ENCODE data around the gene PHOX2A.
A peak's percentile ranks its signal among the peaks of the same experiment; 100 is the strongest.

PHOX2A gene

GRCh38 chr11:72247584-72247983, 3.6 kb upstream of the PHOX2A start:
- DNase-seq: no peak

DNA sequence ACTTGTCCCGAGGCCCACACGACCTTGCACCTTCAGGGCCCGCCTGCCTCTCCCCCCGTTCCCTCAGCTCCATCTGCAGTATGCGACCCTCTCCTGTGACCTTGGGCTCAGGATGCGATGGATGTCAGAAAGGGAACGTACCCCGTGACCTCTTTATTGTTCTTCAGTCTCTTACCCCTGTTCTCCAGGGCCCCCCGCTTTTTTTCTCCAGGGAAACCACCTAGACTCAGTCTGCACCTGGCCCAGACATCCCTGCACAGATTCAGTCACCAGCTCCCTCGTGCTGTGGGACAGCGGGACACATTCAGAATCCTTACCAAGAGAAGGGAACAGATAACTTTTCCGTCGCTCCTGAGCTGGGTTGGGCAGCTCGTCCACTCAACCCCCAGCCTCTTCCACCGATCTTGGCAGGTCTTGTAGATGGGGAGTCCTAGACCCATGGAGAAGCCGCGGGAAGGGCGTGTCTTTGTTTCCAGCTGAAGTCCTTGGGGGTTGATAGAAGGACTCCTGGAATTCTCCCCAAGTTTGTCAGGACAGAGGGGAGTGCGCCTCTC, 1.4 kb upstream of the PHOX2A start:
- no peak for DNase-seq

DNA sequence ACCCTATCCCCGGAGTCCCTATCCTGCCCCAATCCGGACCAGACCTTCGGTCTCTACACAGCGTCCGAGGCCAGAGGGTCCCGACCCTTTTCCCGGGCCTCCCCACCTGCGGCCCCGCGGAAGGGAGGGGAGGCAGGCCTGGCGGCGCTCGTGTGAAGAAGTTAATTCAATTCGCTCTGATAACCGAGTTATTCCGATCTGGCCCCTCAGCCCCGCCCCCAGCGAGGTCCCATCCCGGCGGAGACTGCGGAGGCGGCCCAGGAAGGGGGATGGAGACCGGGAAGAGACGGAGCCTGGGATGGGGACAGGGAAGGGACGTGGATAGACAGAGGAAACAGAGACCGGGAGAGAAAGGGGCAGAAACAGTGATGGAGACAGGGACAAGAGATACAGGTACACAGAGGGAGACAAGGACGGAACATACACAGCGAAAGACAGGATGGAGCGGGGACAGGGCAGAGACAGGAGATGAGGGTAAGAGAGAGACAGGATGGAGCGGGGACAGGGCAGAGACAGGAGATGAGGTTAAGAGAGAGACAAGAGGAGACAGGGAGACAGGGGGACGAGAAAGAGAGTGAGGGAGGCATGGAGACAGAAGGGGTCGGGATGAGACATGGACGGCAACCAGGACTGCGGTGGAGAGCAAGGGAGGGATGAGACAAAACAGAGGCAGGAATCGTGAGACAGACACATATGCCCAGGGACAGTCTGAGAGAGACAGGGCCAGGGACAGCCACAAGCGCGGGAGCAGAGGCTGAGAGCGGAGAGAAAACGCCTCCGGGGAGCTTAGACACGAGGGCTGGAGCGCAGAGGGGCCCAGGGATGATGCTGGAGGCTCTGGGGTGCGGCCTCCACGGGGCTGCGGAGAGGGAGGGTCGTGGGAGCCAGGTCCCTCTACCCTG, 636 bp upstream of the PHOX2A start:
- DNase-seq: no peak

GRCh38 chr11:72243173-72244059, 560 bp downstream of the PHOX2A start:
- no peak for DNase-seq

DNA sequence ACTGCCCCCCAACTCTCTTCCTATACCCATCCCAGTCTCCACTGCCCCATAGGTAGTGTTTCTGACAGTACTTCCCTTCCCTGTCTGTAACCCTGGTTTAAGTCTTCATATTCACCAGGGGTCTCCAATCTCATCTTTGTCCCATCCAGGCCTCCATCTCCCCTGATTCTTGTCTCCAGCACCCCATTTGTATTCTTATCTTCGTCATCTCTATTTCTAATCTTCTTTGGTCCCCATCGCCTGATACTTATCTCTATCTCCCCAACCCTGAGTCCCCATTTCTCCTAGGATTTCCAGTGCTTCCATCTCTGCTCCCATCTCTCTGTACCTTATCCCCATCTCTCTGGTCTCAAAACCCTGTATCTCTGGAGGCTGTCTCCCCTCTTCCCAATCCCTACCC, 1.8 kb downstream of the PHOX2A start:
- DNase-seq: no peak

DNA sequence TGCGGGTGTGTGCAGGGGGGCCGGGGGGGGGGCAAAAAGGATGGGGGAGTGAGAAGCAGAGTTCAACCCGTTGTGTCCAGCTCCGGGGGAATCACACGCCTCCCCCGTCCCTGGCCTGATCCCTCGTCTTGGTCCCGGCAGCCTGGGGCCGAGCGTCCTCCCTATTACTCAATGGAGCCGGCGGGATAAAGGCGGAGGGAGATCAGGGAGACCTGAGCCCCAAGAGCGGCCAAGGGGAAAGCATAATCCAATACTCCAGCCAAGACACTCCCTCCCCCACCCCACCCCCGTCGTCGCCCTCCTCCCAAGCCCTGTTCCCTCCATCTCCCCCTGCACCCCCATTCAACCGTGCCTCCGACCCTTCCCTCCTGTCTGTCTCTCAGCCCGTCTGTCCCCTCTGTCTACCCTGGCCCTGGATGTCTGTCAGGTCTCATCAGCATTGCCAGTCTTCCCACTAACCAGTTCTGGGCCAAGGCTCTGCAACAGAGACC, 2.6 kb downstream of the PHOX2A start:
- no peak for DNase-seq

DNA sequence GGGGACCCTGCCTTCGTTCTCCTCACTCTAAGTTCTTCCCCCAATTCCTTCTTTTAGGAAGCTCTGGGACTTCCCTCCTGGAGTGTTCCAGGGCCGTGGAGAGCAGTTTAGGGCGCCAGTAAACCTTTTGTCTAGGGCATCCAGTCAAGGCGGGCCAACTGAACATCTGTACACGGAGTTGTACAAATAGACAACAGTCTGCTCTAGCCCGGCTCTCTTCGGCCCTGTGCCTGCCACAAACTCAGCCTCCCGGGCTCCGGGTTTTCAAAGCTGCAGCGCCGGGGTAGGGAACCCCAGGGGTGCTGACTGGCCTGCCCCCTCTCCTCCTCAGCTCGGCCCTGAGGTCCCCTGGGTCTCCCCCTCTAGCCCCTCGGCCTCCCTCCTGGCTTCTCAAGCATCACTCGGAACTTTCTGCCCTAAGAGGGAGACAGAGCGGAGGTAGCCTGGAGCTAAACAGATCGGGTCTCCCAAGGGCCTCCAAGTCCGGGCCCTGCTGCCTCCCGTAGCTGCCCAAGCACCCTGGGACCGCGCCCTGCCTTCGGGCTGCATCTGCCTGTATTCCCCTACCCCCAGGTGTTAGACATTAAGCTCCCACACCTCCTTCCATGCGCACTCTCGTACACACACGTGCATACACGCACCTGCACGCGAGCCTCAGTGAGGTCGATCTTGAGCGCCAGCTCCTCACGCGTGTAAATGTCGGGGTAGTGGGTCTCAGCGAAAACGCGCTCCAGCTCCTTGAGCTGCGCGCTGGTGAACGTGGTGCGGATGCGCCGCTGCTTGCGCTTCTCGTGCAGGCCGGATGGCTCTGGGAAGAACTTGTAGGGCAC, 3.3 kb downstream of the PHOX2A start:
- DNase-seq: no peak

- DNase-seq: no peak
Measured at GRCh38 chr11:72239849-72240460, 4.0 kb downstream of the PHOX2A start.

DNA sequence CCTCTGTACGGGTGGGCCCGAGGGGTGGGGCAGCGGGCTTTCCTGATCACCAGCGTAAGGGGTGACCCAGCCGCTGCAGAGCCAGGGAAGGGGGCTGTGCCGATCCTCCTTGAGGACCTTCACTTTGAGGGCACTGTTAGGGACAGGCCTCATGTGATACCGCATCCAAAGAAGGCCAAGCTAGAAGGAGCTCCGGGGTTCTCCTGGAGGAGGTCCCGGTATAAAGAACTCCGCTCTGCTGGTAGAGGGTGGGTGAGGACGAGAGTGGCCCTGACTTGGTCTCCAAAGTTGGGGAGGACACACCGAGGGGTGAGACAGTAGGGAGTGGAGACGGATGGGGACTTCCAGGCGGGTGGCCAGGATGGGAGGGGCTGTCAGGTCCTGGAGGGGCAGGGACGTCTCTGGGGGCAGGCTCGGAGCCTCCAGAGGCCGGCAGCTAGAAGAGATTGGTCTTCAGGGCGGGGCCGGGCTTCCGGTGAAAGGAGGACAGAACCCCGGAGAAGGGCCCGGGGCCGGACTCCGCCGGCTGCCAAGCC, 4.6 kb downstream of the PHOX2A start:
- DNase-seq: peak; percentile 72

GRCh38 chr11:72238492-72239312, 5.3 kb downstream of the PHOX2A start:
- DNase-seq: no peak

GRCh38 chr11:72238040-72238450, 5.9 kb downstream of the PHOX2A start:
- DNase-seq: peak; percentile 38

DNA sequence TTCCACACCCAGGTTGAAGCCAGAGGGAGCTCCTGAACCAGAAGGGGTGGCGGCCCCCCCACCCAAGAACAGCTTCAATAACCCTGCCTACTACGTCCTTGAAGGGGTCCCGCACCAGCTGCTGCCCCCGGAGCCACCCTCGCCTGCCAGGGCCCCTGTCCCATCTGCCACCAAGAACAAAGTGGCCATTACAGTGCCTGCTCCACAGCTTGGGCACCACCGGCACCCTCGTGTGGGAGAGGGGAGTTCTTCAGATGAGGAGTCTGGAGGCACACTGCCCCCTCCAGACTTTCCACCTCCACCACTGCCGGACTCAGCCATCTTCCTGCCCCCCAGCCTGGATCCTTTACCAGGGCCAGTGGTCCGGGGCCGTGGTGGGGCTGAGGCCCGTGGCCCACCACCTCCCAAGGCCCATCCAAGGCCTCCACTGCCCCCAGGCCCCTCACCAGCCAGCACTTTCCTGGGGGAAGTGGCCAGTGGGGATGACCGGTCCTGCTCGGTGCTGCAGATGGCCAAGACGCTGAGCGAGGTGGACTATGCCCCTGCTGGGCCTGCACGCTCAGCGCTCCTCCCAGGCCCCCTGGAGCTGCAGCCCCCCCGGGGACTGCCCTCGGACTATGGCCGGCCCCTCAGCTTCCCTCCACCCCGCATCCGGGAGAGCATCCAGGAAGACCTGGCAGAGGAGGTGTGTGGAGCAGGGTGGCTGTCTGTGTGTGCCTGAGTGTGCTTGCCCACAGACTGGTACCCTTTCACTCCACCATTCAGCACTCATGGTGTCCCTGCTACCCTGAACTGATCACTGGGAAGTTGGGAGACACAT, 6.7 kb downstream of the PHOX2A start:
- no peak for DNase-seq

GRCh38 chr11:72236774-72237111, 7.2 kb downstream of the PHOX2A start:
- DNase-seq: no peak

- DNase-seq: no peak
Measured at GRCh38 chr11:72236083-72236697, 7.8 kb downstream of the PHOX2A start.

DNA sequence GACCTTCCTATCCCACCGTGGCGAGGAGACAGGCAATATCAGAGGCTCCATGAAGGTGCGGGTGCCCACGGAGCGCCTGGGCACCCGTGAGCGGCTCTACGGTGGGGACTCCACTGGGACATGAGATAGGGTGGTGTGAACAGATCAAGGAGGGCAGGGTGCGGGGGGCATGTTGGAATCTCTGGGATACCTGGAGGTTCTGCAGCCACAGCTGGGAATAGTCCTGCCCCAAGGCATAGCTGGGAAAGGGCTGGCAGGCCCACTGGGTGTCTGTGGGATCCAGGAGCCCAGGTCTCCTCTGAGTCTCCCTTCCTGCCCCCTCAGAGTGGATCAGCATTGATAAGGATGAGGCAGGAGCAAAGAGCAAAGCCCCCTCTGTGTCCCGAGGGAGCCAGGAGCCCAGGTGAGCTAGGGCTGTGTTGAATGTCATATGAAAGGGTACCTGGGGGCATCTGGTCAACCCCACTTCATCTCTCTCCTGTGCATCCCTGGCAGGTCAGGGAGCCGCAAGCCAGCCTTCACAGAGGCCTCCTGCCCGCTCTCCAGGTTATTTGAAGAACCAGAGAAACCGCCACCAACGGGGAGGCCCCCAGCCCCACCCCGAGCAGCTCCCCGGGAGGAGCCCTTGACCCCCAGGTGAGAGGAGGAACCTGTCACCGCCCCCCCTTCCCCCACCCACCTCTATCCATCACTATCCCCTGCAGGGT, 8.5 kb downstream of the PHOX2A start:
- DNase-seq: no peak

DNA sequence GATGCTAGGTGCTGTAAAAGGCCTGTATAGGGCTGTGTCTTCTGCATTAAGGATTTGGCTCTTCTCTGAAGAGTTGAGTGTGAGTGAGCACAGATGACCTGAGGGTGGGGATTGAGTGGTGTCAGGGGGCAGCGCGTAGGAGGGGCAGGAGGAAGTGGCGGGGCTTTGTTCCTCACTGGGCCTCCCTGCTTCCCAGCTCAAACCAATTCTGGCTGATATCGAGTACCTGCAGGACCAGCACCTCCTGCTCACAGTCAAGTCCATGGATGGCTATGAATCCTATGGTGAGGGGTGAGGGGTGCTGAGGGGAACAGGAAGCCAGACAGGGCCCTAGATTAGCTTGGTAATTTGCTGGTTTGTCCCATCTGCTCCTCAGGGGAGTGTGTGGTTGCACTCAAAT, 9.1 kb downstream of the PHOX2A start:
- DNase-seq: no peak

GRCh38 chr11:72234514-72234830, 9.5 kb downstream of the PHOX2A start:
- DNase-seq: no peak

- DNase-seq: no peak
Measured at GRCh38 chr11:72233773-72234513, 10.0 kb downstream of the PHOX2A start.
